Stomach (tissue), 4 donors: Measurements from ENCODE around the gene TWF2.

Source experiments
- CTCF ChIP-seq, 7 experiments: fragments of 450-650 bp in 4 of 7; fragments of 200-600 bp in 3 of 7; sonication (generic) in 3 of 7; IDR thresholded peaks; one replicate each; pipeline ENCODE4 v1.5.1; 2016 to 2019; ENCODE audit warnings: antibody characterized with exemption in 7 of 7, control low read depth in 2 of 7, mild to moderate bottlenecking in 1 of 7
- EP300 ChIP-seq: sonication (generic); formaldehyde crosslinking; IDR thresholded peaks from one replicate; pipeline ENCODE4 v1.6.1; 2017; ENCODE audit warnings: antibody characterized with exemption
- POLR2A ChIP-seq, 4 donors: fragments of 450-650 bp; IDR thresholded peaks; one replicate each; pipeline ENCODE4 v1.6.1; 2016; ENCODE audit warnings: antibody characterized with exemption in 4 of 4, control low read depth in 2 of 4, mild to moderate bottlenecking in 1 of 4, moderate library complexity in 1 of 4
- POLR2AphosphoS5 ChIP-seq, 3 donors: sonication (generic); formaldehyde crosslinking; IDR thresholded peaks; one replicate each; pipeline ENCODE4 v1.6.1; 2016; ENCODE audit warnings: antibody characterized with exemption in 3 of 3

- TF ChIP-seq POLR2A (IDR thresholded peaks at IDR 0.05) (no peak), CTCF (IDR thresholded peaks at IDR 0.05) (no peak), EP300 (no peak), POLR2AphosphoS5 (IDR thresholded peaks at IDR 0.05) (no peak)
Measured at GRCh38 chr3:52230461-52230860, 8.5 kb downstream of the TWF2 start.
